Ishikawa (cell line): ENCODE data around the gene MACROD2.

Source experiments
- CEBPB ChIP-seq: IDR thresholded peaks from 2 replicates; pipeline ENCODE4 v1.6.1; 2012
- CREB1 ChIP-seq: IDR thresholded peaks from 2 replicates; pipeline ENCODE4 v1.6.1; 2012; ENCODE audit warnings: low read depth
- EGR1 ChIP-seq: IDR thresholded peaks from 2 replicates; pipeline ENCODE4 v1.6.1; 2012
- EP300 ChIP-seq: IDR thresholded peaks from 2 replicates; pipeline ENCODE4 v1.6.1; 2012; ENCODE audit warnings: borderline replicate concordance
- FOXM1 ChIP-seq: IDR thresholded peaks from 2 replicates; pipeline ENCODE4 v1.6.1; 2012; ENCODE audit warnings: low read depth, borderline replicate concordance
- MAX ChIP-seq: IDR thresholded peaks from 2 replicates; pipeline ENCODE4 v1.6.1; 2012
- NFIC ChIP-seq: IDR thresholded peaks from 2 replicates; pipeline ENCODE4 v1.6.1; 2012
- RAD21 ChIP-seq: IDR thresholded peaks from 2 replicates; pipeline ENCODE4 v1.6.1; 2012; ENCODE audit warnings: low read depth
- REST ChIP-seq: IDR thresholded peaks from 2 replicates; pipeline ENCODE4 v1.6.1; 2012; ENCODE audit warnings: low read depth, mild to moderate bottlenecking
- TAF1 ChIP-seq: IDR thresholded peaks from 2 replicates; pipeline ENCODE4 v1.6.1; 2012; ENCODE audit warnings: low read depth, mild to moderate bottlenecking
- TCF12 ChIP-seq: IDR thresholded peaks from 2 replicates; pipeline ENCODE4 v1.6.1; 2012; ENCODE audit warnings: low read depth
- TEAD4 ChIP-seq: IDR thresholded peaks from 2 replicates; pipeline ENCODE4 v1.6.1; 2012
- USF1 ChIP-seq: IDR thresholded peaks from 2 replicates; pipeline ENCODE4 v1.6.1; 2012
- YY1 ChIP-seq: IDR thresholded peaks from 2 replicates; pipeline ENCODE4 v1.6.1; 2012; ENCODE audit warnings: low read depth
- ZBTB7A ChIP-seq: IDR thresholded peaks from 2 replicates; pipeline ENCODE4 v1.6.1; 2012; ENCODE audit warnings: low read depth

MACROD2 gene

GRCh38 chr20:14304472-14304871 lies 309.2 kb downstream of the MACROD2 start:
- TF ChIP-seq USF1 (no peak), RAD21 (no peak), CREB1 (no peak), EGR1 (no peak)

- TF ChIP-seq CREB1 (no peak), TEAD4 (no peak), TAF1 (no peak), EGR1 (no peak), TCF12 (no peak), EP300 (no peak), CEBPB (no peak), REST (no peak), YY1 (no peak), MAX (no peak), USF1 (no peak), ZBTB7A (no peak), FOXM1 (no peak), RAD21 (no peak)
Observed at GRCh38 chr20:14307956-14308355, 312.6 kb downstream of the MACROD2 start.

- TF ChIP-seq FOXM1 (no peak), ZBTB7A (no peak), RAD21 (no peak), YY1 (no peak), CREB1 (no peak), EGR1 (no peak), USF1 (no peak), EP300 (no peak), TCF12 (no peak), TAF1 (no peak), NFIC (no peak), CEBPB (no peak), REST (no peak)
Observed at GRCh38 chr20:14310977-14311627, 315.8 kb downstream of the MACROD2 start.

GRCh38 chr20:14312001-14312400 lies 316.7 kb downstream of the MACROD2 start:
- TF ChIP-seq TEAD4 (no peak), TCF12 (no peak), TAF1 (no peak), CEBPB (no peak)

GRCh38 chr20:14313341-14314020 lies 318.2 kb downstream of the MACROD2 start:
- TF ChIP-seq CREB1: no peak
- TF ChIP-seq RAD21: no peak
- TF ChIP-seq FOXM1: no peak
- TF ChIP-seq EGR1: no peak
- TF ChIP-seq TCF12: no peak
- TF ChIP-seq REST: no peak
- TF ChIP-seq TAF1: no peak
- TF ChIP-seq EP300: no peak
- no peak for TF ChIP-seq MAX
- TF ChIP-seq TEAD4: no peak
- no peak for TF ChIP-seq YY1
- TF ChIP-seq CEBPB: no peak
- no peak for TF ChIP-seq USF1
- no peak for TF ChIP-seq NFIC
- no peak for TF ChIP-seq ZBTB7A
